Psoas muscle (tissue), 8 donors: ENCODE measurements around the gene PCK1. TPM values are rescaled to one million over a fixed set of nuclear protein-coding genes. Genes with fewer than 3 reads are reported as not detected.

ENCODE experiments used
- ATAC-seq, 4 donors: fragments of 200-7000 bp; cut with Tn5 transposase; one replicate each; pipeline ENCODE4 v1.9.1; 2020; ENCODE audit warnings: moderate library complexity in 3 of 4, mild to moderate bottlenecking in 2 of 4
- DNase-seq, 2 donors: peaks; one replicate each; pipeline ENCODE4 v3.0.0-alpha.2; 2020
- H3K27ac ChIP-seq: fragments of 200-600 bp; one replicate; pipeline ENCODE4 v1.8.0; 2022
- H3K27me3 ChIP-seq, 3 donors: fragments of 200-600 bp in 1 of 3; one replicate each; pipeline versions ENCODE4 v1.6.1 to v1.8.0; 2013 to 2022; ENCODE audit warnings: low read length in 2 of 3, mild to moderate bottlenecking in 2 of 3, moderate library complexity in 1 of 3; ENCODE audit not compliant: insufficient read depth in 3 of 3
- H3K36me3 ChIP-seq, 2 donors: fragments of 200-600 bp in 1 of 2; one replicate each; pipeline versions ENCODE4 v1.6.1 to v1.8.0; 2013 to 2022; ENCODE audit warnings: low read depth in 1 of 2, mild to moderate bottlenecking in 1 of 2, moderate library complexity in 1 of 2; ENCODE audit not compliant: insufficient read depth in 1 of 2
- H3K4me1 ChIP-seq: fragments of 200-600 bp; one replicate; pipeline ENCODE4 v1.8.0; 2022
- H3K4me3 ChIP-seq: fragments of 200-600 bp; one replicate; pipeline ENCODE4 v1.8.0; 2022; ENCODE audit warnings: mild to moderate bottlenecking
- H3K9me3 ChIP-seq: fragments of 200-600 bp; one replicate; pipeline ENCODE4 v1.8.0; 2022
- CTCF ChIP-seq: fragments of 200-600 bp; IDR thresholded peaks from one replicate; pipeline ENCODE4 v1.8.0; 2022; ENCODE audit warnings: antibody characterized with exemption
- WGBS, 3 donors: extraction: QIAGEN DNeasy Blood & Tissue Kit; methylation state at CpG; one replicate each; pipeline versions ENCODE4 v1.1.6 to v1.1.7; 2013; 5-methylcytosine and 5-hydroxymethylcytosine counted together
- intact Hi-C, 2 donors: fragments of 100-400 bp; cut with DNase I; formaldehyde crosslinking; loops; one replicate each; pipeline versions ENCODE4 v1.11.0 to v1.14.2; 2022
- polyA plus RNA-seq, 3 donors: library from polyadenylated mRNA; stranded (reverse); fragments of 200-250 nt; gene quantifications; one replicate each; pipeline ENCODE4 v1.2.3, GENCODE V29; 2013
- total RNA-seq, 4 donors: library from RNA; stranded (reverse); fragmentation: NEBNext Ultra II Directional in 2 of 4; extraction: Animal tissue kit (Norgen Biotek cat#: 25700) in 2 of 4; gene quantifications; one replicate each; pipeline versions ENCODE4 v1.2.1 to v1.2.4, GENCODE V29; 2021 to 2023
- donor health status: healthy with polysubstance abuse.
- donor health status: DM: no; HTN: no; CAD: no; lungs with moderate emphysema.
- donor health status: Bipolar disorder and iron deficiency.
- donor health status: healthy.
- donor health status: DM: yes; HTN: yes; CAD: no.
- donor health status: DM: no; HTN: no; CAD: no.
- donor health status: DM: no; HTN: no; CAD: no.
- donor health status: DM: yes; HTN: yes; CAD: no.

Gene PCK1
- total and polyA plus RNA-seq, 7 donors, result 0.24 to 0.81 (median 0.41) TPM

GRCh38 chr20:57566399-57566798 lies 5.5 kb downstream of the PCK1 start:
- H3K27me3 ChIP-seq, result peaks cover 0 to 42% (median 6%) of the 10 kb centered on the region in 3 donors
- intact Hi-C loops, result no loop called here

GRCh38 chr20:57566803-57567459 lies 6.0 kb downstream of the PCK1 start:
- DNase-seq (no peak), ATAC-seq (no peak)
- Histone ChIP-seq H3K36me3 (no peaks in the 10 kb centered on the region), H3K4me3 (no peak overlapping the region), H3K9me3 (no peaks in the 10 kb centered on the region), H3K27me3 (peaks cover 0 to 42% (median 7%) of the 10 kb centered on the region in 3 donors), H3K27ac (no peak overlapping the region), H3K4me1 (no peaks in the 10 kb centered on the region)
- WGBS, 3 donors, result 75 to 77% (median 77%) methylated on average over 10 of the region's 10 CpGs
- TF ChIP-seq CTCF, result no peak
- intact Hi-C loops, result no loop called here

More at GRCh38 chr20:57566399-57566798, 5.5 kb downstream of the PCK1 start:
- Histone ChIP-seq H3K27ac (no peak overlapping the region), H3K9me3 (no peaks in the 10 kb centered on the region), H3K4me3 (no peak overlapping the region), H3K36me3 (no peaks in the 10 kb centered on the region), H3K4me1 (no peaks in the 10 kb centered on the region)
- ATAC-seq (no peak), DNase-seq (no peak)
- 20 to 36% (median 23%) methylated on average over 1 of the region's 1 CpG for WGBS, 3 donors
- no peak for TF ChIP-seq CTCF

GRCh38 chr20:57567471-57568079 lies 6.7 kb downstream of the PCK1 start:
- 69 to 81% (median 77%) methylated on average over 9 of the region's 9 CpGs for WGBS, 3 donors
- H3K36me3 ChIP-seq, result no peaks in the 10 kb centered on the region
- TF ChIP-seq CTCF, result no peak
- intact Hi-C loops, result no loop called here
- no peak overlapping the region for H3K4me3 ChIP-seq
- ATAC-seq (no peak), DNase-seq (no peak)
- H3K27me3 ChIP-seq, result peaks cover 0 to 39% (median 9%) of the 10 kb centered on the region in 3 donors
- H3K27ac ChIP-seq, result no peak overlapping the region
- no peaks in the 10 kb centered on the region for H3K4me1 ChIP-seq
- no peaks in the 10 kb centered on the region for H3K9me3 ChIP-seq

GRCh38 chr20:57568088-57568896 lies 7.4 kb downstream of the PCK1 start:
- Histone ChIP-seq H3K27me3 (peaks cover 0 to 44% (median 9%) of the 10 kb centered on the region in 3 donors), H3K36me3 (no peaks in the 10 kb centered on the region), H3K27ac (no peak overlapping the region), H3K4me1 (no peaks in the 10 kb centered on the region), H3K9me3 (no peaks in the 10 kb centered on the region), H3K4me3 (no peak overlapping the region)
- intact Hi-C loops, result no loop called here
- 66 to 68% (median 67%) methylated on average over 13 of the region's 13 CpGs for WGBS, 3 donors
- no peak for TF ChIP-seq CTCF
- DNase-seq (no peak), ATAC-seq (no peak)
